AML-193 (cell line): ENCODE results near the gene TUBA4B.
"Not testable (repeated sequence)": the region's sequence is repeated elsewhere in the genome, so short reads cannot be mapped to it uniquely, and the experiment has no call there.

ENCODE experiments used
- DNase-seq, 2 experiments: peaks; one replicate each; lab custom pipeline; 2025; lab: John Stamatoyannopoulos, UW

Gene TUBA4B

DNA sequence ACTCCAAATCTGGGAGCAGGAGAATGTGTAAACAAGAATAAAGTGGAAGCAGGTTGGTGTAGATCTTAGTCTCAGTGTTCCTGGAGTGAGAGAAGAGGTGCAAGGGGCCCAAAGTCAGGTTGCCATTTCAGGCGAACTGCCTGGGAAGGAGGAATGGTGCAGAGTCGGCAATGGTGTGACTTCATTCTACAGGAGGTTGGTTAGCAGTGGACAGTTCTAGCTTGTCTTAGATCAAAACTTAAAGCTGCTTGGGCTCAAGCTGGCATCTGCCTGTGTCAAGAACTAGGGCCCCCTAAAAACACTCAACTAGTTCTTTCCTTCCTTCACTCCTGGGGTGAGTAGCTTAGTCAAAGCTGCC, 4.2 kb upstream of the TUBA4B start:
- DNase-seq, result no peak

DNA sequence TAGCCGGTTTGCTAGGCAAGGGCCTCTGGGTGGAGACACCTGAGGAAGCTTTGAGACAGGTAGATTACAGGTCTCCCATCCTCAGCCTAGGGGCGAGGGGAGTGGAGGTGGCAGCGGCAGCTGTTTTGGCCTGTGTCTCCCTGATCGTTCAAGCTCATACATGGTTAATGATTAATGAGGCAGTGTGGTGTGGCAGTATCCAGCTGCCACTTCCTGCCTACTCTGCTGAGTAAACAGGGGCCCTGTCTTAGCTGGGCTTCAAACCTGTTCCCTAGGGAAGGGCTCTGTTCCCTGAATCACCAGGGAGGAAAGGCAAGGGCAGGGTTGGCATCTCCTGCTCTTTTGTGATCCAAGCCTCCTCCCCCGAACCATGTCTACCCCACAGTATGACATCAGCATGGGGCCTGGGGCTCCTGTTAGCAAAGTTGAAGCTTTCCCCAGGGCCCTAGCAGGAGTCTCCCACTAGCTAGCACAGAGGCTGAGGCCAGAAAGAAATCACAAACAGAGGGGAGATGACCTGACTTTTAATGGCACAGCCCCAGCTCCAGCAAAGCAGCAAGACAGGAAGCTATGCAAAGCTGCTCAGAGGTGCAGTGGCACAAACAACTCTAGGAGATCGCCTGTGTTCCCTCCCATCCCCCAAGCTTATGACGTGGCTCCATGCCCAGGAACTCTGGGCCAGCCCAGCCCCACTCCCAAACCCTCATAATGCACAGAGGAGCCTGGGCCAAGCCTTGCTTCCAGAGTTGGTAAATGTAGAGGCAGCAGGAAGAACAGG, 3.7 kb upstream of the TUBA4B start:
- DNase-seq, result peak; percentile 82 to 84

DNA sequence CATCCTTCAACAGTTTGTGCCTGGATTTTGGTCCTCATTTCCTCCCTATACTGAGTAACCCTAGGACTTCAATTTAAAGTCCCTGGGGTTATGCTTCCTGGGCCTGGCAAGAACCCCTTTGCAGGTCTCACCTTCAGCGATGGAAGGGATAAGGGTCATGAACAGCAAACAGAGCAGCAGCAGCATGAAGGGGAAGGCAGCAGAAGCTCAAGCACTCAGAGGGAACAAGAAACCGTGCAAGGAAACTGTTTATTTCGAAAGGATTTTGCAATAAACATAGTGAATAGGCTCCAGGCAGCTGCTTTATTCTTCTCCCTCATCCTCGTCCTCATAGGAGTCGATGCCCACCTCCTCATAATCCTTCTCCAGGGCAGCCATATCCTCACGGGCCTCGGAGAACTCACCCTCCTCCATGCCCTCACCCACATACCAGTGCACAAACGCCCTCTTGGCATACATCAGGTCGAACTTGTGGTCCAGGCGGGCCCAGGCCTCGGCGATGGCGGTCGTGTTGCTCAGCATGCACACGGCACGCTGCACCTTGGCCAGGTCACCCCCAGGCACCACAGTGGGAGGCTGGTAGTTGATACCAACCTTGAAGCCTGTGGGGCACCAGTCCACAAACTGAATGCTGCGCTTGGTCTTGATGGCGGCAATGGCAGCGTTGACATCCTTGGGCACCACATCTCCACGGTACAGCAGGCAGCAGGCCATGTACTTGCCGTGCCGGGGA, 2.8 kb upstream of the TUBA4B start:
- DNase-seq, result peak; percentile 58 to 69

DNA sequence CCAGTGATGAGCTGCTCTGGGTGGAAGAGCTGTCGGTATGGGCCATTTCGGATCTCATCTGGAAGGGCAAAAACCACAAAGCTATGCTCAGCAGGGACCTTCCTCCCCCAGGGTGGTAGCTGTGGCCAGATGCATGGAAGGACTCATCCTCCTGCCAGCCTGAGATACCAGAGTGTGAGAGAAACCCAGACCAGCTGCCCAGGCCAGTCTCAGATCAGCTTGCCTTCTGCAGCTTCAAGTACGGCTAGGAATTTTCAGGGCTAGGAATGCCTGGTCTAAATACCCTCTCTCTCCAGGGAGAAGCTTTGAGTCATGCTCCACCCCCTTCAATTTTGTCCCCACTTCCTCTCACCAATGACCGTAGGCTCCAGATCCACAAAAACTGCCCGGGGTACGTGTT, 1.4 kb upstream of the TUBA4B start:
- no peak for DNase-seq

DNA sequence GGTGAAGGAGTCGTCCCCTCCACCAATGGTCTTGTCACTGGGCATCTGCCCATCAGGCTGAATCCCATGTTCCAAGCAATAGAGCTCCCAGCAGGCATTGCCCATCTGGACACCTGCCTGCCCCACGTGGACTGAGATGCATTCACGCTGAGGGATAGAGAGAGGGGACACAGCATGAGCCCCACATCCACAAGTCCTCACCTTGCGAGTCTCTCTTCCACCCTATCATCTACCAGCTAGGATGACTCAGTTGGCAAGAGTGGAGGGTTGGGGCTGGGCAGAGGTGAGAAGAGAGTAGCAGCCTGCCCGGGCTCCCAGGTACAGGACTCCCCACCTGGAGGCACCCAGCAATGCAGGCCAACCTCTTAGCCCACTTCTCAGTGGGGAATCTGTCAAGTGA, 959 bp upstream of the TUBA4B start:
- DNase-seq, result no peak

DNA sequence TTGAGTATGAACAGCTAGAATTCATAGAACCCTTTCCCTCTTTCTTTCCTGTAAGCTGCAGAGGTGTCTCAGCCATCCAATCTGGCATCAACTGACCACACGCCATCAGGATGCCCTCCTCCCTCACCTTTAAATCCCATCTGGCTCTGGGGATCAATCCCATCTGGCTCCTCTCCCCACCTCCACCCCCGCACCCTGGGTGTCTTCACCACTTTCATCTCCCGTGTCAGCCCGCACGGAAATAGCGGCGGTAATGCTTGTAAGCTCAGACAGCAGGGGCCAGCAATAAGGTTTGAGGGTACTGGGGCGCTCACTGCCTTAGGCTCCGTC, 508 bp upstream of the TUBA4B start:
- no peak for DNase-seq

DNA sequence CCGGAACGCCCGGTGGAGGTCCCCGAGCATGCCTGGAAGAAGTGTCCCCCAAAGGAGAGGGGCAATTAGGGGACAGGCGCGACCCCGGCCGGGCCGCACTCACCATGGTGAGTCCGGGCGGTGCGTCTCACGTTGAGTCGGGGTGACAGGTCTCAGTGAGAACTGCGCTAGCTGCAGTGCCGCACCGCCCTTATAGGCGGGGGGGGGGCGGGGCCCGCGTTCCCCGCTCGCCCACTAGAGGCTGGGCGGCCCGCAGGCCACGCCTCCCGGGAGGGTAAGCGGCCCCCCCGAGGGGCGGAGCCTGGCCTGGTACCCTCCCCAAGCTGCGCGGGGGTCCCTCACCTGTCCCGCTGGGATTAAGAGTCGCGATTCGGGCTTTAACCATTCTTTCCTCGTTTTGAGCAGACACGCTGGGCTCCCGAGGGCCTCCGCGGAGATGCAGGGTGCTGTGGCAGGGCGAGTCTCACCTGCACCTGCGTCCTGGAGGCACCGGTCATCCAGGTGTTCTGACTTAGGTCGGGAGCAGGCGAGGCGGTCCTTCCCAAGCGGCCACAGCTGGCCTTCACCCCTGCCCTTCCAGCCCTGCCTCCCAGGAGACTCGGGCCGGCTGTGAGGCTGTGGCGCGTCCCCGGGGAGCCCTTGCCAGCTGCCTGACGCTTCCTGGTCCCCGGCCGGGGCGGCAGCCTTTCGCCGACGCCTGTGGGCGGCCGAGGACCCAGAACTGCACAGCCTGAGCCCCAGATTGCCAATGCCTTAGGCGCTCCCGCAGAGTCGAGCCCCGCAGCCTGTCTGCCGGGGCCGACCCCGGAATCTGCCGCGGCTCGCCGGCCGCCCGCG, 928 bp downstream of the TUBA4B start, which contains the start of gene TUBA4A:
TSS of gene TUBA4A (minus strand) at position 166 of the 837 bp plus-strand sequence. CDS start at position 106, 60 bp downstream.
- peak; percentile 58 to 62 for DNase-seq

DNA sequence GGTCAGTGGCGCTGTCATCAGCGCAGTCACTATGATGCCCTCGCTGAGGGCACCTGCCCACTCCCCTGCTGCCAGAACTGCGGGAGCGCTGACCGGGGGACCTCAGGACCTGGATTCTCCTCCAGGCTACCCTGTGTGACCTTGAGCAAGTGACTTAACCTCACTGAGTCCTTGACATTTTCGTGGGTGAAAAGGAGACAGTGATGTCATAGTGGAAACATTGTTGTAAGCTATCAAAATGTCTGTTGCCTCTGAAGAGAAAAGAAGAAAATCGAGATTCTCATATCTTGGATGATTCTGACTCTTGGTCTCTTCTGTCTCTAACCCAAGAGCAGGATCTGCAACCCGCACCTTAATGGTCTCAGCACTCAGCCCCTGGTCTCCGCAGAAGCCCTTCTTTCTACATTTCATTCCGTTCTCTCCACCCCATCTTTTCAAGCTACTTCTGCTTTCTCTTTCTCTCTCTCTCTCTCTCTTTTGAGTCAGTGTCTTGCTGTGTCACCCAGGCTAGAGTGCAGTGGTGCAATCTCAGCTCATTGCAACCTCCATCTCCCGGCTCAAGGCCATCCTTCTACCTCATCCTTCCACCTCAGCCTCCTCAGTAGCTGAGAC, 1.7 kb downstream of the TUBA4B start:
- DNase-seq, result peak; percentile 74 to 76

DNA sequence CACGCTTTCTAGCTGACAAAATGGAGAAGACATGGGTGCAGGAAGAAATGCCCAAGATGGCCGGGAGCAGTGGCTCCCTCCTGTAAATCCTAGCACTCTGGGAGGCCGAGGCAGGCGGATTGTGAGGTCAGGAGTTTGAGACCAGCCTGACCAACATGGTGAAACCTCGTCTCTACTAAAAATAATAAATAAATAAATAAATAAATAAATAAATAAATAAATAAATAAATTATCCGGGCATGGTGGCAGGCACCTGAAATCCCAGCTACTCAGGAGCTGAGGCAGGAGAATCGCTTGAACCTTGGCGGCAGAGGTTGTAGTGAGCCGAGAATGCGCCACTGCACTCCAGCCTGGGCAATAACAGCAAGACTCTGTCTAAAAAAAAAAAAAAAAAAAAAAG, 5.9 kb downstream of the TUBA4B start:
- DNase-seq, result not testable (repeated sequence)

DNA sequence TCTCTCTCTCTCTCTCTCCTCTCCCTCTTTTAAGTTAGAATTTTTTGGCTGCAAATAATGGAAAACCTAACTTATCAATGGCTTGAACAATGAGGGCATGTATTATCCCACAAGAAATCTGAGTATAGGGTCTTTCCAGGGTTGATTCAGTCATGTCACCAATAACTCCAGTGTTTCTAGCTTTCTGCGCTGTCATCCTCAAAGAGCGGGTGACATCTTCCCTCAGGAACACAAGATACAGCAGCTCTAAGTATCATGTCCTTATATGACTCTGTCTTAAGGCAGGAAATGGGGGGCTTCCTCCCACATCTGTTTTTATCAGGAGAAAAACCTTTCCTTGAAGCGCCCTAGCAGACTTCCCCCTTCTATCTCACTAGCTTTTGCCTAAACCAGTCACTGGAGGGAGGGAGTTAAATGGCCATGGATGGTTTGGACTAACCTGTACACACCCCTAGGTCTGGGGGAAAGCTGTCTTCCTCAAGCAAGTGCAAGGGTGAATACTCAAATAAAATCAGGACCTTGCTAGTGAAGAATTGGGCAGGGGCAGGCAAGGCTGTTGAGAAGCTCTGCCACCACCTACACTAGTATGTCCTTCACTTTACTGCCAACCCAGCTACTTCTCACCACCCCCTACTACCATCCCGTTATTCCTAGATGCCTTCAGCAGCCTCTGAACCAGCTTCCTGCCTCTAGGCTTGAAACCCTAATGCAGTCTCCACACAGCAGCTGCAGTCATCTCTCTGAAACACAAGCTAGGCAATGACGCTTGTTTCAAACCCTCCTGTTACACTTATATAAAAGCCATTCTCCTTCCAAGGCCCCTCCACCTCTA, 8.2 kb downstream of the TUBA4B start:
- no peak for DNase-seq

DNA sequence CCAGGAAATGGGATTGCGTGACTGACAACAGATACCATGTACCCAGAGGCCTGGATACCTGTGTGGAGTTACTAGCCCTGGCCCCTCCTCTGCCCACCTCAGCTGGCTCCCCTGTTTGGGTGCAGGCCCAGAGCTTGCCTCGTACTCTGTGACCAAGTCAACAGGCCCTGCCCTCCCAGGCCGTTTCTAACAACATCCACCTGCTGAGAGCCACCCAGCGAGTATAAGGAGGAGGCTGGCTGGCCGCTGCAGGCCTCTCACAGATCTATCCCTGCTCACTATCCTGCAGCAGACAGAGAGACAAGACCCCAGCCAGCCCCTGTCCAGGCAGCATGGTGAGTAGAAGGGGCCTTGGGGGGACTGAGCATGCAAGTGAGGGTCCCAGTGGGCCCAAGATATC, 13.2 kb downstream of the TUBA4B start:
- DNase-seq, result no peak

DNA sequence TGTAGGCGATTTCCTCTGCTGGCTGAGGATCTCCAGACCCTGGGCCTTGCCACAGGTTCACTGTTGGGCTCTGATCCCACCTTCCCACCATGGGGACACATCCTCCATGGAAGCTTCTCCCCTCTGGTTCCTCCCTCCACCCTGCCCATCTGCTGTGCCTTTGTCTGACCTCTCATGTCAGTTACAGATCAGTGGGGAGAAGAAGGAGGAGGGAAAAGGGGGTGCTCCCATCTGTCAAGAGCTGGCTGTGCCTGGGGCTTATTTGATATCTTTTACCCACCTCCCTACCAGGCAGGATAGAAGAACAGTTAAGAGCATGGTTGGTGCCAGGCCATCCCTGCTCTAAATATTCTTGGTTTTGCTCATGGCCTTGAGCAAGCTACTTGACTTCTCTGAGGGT, 13.8 kb downstream of the TUBA4B start:
- no peak for DNase-seq

DNA sequence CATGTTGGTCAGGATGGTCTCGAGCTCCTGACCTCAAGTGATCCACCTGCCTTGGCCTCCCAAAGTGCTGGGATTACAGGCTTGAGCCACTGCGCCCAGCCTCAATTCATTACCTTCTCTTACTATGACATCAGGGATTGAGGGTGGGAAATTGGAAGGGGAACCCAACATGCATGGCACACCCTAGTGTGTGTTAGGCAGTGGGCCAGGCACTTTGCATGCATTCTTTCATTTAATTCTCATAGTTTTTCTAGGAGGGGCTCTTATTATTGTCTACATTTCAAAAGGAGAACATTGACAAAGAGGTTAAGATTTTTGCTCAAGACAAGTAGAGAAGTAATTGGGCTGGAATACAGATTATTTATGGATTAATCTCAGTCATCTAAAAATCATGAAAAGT, 15.3 kb downstream of the TUBA4B start:
- no peak for DNase-seq

DNA sequence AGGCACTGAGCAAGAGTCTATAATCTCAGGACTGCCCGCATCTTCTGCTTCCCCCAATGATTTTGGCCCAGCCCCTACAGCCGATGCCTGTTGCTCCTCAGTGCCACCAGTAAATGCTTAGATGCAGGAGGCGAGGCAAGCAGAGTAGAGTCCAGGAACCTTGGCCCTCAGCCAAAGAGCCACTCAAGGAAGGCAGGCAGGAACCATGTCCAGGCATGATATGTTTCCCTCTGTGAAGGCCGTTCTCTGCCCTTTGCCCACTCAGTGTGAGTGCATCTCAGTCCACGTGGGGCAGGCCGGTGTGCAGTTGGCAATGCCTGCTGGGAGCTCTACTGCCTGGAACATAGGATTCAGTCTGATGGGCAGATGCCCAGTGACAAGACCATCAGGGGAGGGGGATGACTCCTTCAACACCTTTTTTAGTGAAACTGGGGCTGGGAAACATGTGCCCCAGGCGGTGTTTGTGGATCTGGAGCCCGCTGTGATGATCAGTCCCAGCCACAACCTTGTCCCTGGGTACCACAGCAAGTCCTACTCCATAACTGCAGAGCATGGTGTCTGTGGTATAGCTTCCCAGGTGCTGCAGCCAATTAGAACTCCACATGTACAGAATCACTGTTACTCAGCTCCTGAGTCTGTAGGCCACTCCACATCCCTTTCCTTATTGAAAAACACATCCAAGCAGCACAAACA, 16.5 kb downstream of the TUBA4B start:
- DNase-seq, result no peak

DNA sequence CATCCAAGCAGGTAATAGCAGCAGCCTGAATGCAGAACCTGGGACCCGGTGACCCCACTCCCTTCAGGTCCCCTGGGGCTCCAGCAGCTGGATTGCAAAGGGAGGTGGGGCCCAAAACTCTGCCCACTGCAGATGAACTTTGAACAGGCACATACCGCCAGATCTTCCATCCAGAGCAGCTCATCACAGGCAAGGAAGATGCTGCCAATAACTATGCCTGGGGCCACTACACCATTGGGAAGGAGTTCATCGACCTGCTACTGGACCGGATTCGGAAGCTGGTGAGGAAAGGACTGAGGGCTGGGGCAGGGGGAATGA, 17.0 kb downstream of the TUBA4B start:
- no peak for DNase-seq

DNA sequence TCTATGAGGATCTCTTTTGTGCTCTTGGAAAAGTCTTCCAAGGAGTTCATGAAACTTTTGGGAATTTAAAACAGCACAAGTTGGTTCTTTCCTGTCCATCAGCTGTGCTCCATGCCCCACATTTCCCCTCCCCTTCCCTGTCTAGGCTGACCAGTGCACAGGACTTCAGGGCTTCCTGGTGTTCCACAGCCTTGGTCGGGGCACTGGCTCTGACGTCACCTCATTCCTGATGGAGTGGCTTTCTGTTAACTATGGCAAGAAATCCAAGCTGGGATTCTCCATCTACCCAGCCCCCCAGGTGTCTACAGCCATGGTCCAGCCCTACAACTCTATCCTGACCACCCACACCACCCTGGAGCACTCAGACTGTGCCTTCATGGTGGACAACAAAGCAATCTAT, 18.0 kb downstream of the TUBA4B start:
- DNase-seq, result no peak

DNA sequence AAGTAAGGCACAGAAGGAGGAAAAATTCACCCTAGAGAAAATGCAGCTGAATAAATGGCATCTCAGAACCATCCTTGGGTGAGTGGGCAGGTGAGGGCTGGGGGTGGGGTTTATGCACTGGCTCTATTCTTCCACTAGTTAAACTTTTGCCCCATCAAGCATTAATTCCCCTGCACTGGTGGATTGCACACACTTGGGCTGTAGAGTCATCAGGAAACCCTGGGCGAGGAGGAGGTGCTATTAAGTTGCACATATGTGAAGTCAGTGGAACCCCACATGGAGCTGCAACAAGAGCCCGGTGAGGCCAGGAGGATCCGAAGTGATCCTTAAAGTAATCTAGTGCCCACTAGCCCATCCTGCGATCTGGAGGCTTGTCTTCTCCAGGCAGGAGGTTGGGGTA, 19.3 kb downstream of the TUBA4B start:
- DNase-seq, result no peak

DNA sequence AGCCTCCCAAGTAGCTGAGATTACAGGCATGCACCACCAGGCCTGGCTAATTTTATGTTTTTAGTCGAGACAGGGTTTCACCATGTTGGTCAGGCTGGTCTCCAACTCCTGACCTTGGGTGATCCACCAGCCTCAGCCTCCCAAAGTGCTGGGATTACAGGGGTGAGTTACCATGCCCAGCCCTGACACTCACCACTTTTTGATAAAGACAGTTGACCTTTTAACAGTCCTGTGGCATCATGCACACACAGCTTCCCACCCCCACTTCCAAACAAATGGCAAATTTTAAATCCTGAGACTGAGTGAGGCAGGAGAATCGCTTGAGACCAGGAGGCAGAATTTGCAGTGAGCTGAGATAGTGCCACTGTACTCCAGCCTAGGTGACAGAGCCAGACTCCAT, 20.0 kb downstream of the TUBA4B start:
- DNase-seq, result no peak

DNA sequence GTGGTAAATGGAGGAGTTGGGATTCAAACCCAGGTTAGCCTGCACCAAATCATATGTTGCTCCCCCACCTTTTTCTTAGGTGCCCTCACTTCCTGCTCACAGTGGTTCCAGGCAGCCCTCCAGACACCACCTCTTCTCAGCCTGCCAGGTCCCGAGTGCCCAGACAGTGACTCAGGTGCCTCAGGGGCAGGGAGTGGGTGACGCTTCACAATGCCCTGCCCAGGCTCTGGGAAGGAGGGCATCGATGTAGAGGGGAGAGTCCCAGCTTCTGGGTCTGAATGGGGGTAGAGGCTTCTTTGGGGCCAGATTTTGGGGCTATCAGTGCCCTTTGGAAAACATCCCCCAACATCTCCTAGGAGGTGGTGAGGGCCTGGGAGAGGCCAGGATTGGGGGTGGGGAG, 20.9 kb downstream of the TUBA4B start:
- DNase-seq, result no peak

DNA sequence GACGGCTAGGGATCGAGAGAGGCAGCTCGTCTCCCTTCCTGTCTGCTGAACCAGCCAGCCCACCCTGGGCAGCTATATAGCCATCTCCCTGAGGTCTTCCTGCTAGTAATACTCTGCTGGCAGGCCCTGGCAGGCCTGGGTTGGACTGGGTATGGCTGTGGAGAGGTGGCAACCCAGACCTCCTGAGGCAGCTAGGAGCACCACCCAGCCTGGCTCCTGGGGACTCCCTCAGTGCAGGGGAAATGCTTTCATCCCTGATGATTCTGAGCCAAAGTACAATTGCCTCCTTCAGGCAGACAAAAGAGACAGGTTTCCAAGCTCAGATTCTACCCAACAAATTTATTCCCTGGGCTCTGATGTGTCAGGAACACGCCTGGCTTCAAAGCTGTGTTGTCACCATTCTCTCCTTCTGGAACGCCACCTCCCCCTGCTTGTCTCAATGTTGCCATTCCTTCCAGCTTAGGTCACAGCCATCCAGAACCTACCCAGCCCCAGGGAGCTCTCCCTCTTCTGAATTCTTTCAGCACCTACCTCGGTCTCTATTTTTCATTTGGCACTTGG, 21.4 kb downstream of the TUBA4B start:
- DNase-seq, result no peak
